GM21526 (cell line): ENCODE measurements around the gene RALGPS1.

Experiments
- ATAC-seq: cut with Tn5 transposase; IDR thresholded peaks from one replicate; pipeline ENCODE4 v1.9.1; 2021; ENCODE audit warnings: moderate library complexity; ENCODE audit not compliant: unreplicated experiment, low FRiP score

Gene RALGPS1

GRCh38 chr9:126983767-126984166 lies 69.2 kb downstream of the RALGPS1 start:
- ATAC-seq, result no peak

GRCh38 chr9:126984969-126985368 lies 70.4 kb downstream of the RALGPS1 start:
- ATAC-seq, result no peak

- no peak for ATAC-seq
These were observed 71.4 kb downstream of the RALGPS1 start for GRCh38 chr9:126985870-126986498.

- ATAC-seq, result no peak
These were observed 71.9 kb downstream of the RALGPS1 start for GRCh38 chr9:126986506-126986951.

- no peak for ATAC-seq
These were observed 74.3 kb downstream of the RALGPS1 start for GRCh38 chr9:126988857-126989256.

- ATAC-seq, result no peak
These were observed 75.6 kb downstream of the RALGPS1 start for GRCh38 chr9:126989847-126990842.

GRCh38 chr9:126991183-126991582 lies 76.6 kb downstream of the RALGPS1 start:
- no peak for ATAC-seq

GRCh38 chr9:126992427-126992826 lies 77.8 kb downstream of the RALGPS1 start:
- ATAC-seq, result no peak

GRCh38 chr9:126999315-127000068 lies 84.9 kb downstream of the RALGPS1 start:
- no peak for ATAC-seq

GRCh38 chr9:127004946-127005769 lies 90.6 kb downstream of the RALGPS1 start:
- ATAC-seq, result peak; percentile 92

- peak; percentile 4 for ATAC-seq
These were observed 91.3 kb downstream of the RALGPS1 start for GRCh38 chr9:127005770-127006314.

- ATAC-seq, result no peak
These were observed 93.1 kb downstream of the RALGPS1 start for GRCh38 chr9:127007638-127008037.

GRCh38 chr9:127008076-127008475 lies 93.5 kb downstream of the RALGPS1 start:
- no peak for ATAC-seq

- no peak for ATAC-seq
These were observed 97.2 kb downstream of the RALGPS1 start for GRCh38 chr9:127011772-127012171.

GRCh38 chr9:127012250-127012649 lies 97.7 kb downstream of the RALGPS1 start:
- ATAC-seq, result no peak

GRCh38 chr9:127013597-127013996 lies 99.0 kb downstream of the RALGPS1 start:
- ATAC-seq, result no peak

GRCh38 chr9:127014216-127014909 lies 99.8 kb downstream of the RALGPS1 start:
- no peak for ATAC-seq

GRCh38 chr9:127014910-127015540 lies 100.4 kb downstream of the RALGPS1 start:
- ATAC-seq, result no peak
